Amniotic epithelial cell (primary cell): ENCODE data around the gene RPRD1A.
"Not testable (repeated sequence)": the region's sequence is repeated elsewhere in the genome, so short reads cannot be mapped to it uniquely, and the experiment has no call there.

ENCODE experiments used
- DNase-seq: peaks from one replicate; pipeline ENCODE4 v3.0.0-alpha.2; 2010; ENCODE audit warnings: low read depth

The RPRD1A gene

DNA sequence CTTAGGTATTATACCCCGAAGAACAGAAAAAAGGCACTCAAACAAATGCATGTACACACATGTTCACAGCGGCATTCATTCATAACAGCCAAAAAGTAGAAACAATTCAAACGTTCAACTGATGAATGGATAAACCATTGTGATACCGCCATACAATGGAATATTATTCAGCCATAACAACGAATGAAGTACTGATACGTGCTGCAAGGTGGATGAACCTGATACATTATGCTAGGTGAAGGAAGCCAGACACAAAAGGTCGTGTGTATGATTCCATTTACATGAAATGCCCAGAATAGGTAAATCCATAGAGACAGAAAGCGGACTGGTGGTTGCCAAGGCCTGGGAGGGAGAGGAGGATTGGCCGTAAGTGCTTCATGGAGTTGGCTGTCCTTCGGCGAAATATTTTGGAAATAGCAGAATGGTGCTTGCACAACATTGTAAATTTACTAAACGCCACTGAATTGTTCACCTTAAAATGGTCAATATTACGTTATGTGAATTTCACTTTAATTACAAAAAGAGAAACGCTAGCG, 95.6 kb downstream of the RPRD1A start:
- DNase-seq, result peak; percentile 45

DNA sequence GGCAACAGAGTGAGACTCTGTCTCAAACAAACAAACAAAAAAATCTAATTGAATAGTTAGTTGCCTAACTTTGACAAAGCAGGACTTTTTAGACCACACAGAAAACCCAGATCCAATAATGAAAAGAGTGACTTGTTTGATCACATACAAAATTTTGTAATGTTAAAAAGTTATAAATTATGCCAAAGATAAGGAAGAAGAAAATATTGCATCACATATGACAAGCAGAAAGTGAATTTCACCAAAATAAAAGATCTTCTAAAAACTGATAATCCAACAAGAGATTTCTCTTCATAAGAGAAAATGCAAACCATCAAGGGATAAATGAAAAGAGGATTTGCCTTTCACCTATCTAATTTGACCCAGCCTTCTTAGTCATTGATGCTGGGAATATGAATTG, 97.7 kb downstream of the RPRD1A start:
- DNase-seq, result peak; percentile 19

DNA sequence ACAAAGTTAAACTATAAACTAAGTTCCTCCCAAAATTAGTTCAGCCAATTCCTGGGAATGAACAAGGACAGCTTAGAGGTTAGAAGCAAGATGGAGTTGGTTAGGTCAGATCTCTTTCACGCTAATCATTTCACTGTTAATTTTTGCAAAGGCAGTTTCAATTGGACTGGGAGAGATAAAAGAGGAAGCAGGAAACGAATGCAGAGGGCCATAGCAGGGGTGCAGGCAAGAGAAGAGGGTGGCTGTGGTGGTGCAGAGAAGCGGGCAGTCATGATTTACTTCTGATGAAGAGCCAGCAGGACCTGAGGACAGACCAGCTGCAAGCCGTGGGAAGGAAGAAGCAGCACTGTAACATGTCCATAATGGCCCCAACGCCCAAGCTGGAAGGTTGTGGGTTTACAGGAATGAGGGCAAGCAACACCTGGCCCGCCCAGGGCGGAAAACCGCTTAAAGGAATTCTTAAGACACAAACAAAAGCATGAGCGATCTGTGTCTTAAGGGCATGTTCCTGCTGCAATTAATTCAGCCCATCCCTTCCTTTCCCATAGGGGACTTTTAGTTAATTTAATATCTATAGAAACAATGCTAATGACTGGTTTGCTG, 99.0 kb downstream of the RPRD1A start:
- DNase-seq, result no peak

DNA sequence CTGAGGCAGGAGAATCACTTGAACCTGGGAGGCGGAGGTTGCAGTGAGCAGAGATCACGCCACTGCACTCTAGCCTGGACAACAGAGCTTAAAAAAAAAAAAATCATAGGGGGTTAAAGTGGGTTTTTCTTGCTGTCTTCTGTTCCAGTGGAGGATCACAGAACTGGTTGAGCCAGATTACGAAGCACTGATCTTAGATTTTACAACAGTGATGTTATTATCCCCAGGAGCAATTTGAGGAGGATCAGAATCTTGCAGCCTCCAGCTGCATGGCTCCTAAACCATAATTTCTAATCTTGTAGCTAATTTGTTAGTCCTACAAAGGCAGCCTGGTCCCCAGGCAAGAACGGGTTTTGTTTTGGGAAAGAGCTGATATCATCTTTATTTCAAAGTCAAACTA, 99.5 kb downstream of the RPRD1A start:
- not testable (repeated sequence) for DNase-seq

DNA sequence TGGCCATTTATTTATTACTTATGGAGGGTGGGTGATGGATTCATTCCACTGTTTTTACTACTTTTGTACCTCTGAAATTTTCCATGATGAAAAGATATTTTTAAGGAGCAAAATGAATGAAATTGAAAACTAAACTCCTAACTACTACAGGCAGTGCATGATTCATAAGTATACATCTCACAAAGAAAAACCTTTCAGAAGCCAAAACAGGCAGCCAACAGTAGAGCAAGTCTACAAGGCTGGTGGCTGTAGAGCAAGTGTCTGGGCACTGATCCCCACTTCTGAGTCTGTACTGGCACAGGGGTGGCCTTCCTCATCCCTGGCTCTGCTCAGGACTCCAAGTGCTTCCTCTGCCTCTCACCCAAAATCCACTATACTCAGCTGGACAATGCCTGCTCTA, 103.0 kb downstream of the RPRD1A start:
- no peak for DNase-seq

DNA sequence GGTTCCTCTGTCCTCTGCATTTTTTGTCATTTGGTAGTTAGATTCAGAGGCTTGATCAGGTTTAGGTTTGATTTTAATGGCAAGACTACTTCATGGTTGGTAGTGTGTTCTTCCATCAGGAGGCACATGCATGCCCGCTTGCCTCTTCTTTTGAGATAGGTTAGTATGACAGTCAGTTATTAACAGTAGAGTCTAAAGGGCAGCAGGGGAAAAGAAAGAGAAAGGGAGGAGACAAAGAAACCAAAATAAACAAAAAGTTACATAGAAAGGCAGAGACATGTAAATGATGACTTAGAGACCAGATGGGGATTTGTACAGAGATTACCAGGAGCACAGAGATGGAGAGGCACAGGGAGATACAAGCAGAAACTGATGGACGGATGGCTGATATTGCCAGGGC, 105.0 kb downstream of the RPRD1A start:
- no peak for DNase-seq

DNA sequence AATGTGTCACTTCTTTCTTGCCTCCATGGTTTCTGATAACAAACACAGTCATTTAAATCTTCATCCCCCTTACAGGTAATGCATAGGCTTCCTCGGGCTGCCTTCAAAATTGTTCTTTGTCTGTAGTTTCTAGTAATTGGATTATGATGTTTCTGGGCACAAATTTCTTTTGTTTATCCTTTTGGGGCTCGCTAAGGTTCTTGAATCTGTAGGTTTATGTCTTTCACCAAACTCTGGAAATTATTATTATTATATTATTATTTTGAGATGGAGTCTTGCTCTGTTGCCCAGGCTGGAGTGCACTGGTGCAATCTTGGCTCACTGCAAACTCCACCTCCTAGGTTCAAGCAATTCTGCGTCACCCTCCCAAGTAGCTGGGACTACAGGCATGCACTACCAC, 111.1 kb downstream of the RPRD1A start:
- DNase-seq, result no peak

DNA sequence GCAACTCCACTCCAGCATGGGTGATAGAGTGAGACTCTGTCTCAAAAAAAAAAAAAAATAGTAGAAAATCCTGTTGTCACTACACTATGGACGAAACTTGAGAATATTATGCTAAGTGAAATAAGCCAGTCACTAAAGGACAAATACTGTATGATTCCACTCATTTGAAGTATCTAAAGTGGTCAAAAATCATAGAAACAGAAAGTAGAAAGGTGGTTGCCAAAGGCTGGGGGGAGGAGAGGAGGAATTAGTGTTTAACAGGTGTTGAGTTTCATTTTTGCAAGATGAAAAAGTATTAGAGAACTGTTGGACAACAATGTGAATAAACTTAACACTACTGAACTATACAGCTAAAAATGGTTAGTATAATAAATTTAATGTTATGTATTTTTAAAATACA, 113.7 kb downstream of the RPRD1A start:
- no peak for DNase-seq

DNA sequence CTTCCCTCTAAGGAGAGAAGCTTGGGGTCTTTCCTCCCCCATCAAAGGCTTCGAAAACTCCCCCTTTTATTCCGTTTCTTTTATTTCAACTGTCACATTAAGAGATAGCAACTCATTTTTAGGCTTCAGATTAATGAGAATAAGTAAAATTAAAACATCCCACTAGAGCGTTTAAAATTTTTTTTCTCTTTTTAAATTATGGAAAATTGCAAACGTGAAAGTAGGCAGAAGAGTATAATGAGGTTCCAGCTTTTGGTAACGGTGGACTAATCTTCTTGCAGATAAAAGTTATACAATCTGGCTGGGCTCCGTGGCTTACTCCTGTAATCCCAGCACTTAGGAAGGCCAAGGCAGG, 116.8 kb downstream of the RPRD1A start:
- DNase-seq, result no peak

DNA sequence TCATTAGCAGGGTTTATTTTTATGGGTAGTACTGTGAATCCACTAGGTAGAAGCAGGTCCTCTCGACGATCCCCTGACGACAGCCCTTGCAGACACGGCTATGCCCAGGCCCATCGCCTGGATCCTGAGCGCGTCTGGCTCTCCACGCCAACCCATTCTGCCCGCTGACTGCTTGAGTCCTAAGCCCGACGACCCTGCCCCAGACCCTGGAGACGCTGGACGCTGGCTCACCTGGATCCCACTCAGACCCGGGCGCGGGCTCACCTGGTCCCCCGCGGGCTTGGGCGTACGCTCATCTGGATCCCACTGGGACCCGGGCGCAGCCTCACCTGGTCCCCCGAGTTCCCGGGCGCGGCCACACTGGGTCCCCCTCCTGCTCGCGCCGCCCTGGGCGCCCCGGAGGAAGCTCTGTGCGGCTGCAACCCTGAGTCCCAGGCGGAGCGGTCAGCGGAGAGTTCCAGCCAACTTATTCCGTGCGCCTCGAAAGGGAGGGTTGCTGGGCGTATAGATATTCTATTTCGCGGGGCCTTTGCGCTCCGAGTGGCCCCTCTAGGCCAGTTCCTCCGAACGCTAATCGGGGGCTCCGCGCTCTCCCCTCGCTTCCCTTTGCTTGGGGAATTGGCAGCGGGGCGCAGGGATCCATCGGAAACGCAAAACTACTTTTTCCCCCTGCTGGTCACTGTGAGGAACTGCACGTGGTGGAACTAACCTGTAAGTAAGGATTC, 117.3 kb downstream of the RPRD1A start:
- DNase-seq, result peak; percentile 58

DNA sequence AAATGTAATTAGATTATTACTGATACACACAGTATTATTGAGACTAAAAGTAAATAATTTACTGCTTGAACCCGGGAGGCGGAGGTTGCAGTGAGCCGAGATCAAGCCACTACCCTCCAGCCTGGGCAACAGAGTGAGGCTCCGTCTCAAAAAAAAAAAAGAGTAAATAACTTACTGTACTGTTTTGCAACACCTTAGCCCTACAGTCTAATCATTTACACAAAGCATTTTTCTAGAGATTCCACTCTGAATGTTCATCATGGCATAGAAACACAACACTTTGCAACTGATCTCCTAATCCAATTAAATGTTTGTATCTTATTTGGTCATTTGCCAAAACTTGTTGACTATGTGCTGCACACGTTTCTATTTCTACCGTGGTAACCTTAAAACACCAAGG, 118.3 kb downstream of the RPRD1A start:
- DNase-seq, result peak; percentile 24

DNA sequence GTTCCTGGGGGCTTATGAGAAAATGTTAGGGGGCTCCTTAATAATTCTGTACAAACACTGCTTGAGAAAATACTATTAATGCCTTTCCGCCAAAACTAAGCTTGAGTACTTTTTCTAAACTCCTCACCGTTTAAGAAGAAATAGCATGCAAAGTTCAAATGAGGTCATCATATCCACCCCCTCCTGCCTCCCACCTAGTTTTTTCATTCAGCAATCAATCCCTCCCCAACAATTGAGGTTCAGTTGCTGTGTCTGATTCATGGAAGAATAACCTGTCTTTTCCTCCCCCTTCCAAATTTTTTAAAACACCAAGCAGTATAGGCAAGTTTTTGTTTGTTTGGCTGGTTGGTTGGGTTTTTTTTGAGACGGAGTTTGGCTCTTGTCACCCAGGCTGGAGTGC, 119.3 kb downstream of the RPRD1A start:
- DNase-seq, result no peak

DNA sequence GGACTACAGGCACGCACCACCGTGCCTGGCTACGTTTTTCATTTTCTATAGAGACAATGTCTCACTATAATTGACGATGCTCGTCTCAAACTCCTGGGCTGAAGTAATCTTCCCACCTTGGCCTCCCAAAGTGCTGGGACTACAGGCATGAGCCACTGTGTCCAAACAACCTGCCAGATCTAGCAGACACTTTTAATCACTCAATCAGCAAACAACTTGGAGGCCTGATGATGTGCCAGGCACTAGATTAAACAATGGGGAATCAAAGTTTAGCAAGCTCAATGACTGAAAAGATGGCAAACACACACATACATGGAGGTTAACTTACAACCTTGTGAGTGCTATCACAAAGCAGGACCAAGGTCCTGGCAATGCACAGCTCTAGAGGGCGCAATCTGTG, 124.7 kb downstream of the RPRD1A start:
- DNase-seq, result no peak

DNA sequence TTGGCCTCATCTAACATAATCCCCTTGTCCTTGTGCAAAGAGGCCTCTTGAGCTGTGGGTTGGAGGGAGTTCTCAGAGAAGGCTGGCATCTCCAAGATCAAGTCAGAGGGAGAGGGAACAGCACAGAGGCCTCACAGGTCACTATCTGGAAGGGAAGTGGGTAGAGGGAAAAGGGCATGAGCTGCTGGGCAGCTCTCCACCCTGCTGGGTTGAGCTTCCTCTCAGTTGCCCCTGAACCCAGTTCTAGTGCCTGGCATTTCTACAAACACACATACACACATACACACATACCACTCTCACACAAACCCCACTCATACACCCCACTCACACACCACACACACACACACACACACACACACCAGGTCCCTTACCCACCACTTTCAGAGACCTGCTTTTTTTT, 125.2 kb downstream of the RPRD1A start:
- no peak for DNase-seq

DNA sequence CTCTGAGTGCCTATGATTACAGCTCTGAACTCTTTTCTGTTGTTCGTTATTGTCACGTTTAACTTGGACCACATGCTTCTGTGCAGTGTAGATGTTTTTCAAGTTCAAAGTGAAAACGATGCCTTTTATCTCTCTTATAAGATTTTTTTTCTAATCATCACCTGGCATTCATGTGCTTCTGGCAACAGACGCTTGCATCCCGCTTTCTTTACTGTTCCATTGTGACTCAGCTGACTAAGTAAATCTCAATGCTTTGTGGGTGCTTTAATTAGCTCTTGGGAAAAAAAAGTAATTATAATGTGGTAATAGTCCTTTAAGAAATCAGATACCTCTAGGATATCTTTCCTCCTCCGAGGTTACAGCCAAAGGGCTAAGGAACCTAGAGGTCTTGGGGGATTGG, 126.1 kb downstream of the RPRD1A start:
- DNase-seq, result no peak
